Uterus (tissue), 2 donors: ENCODE data around the gene UBR1.

Source experiments
- CTCF ChIP-seq, 4 experiments: fragments of 200-600 bp in 2 of 4; fragments of 450-650 bp in 2 of 4; sonication (generic) in 2 of 4; IDR thresholded peaks; one replicate each; pipeline ENCODE4 v1.5.1; 2016 to 2019; ENCODE audit warnings: antibody characterized with exemption in 4 of 4, mild to moderate bottlenecking in 2 of 4, moderate library complexity in 1 of 4
- POLR2A ChIP-seq, 2 donors: fragments of 450-650 bp; IDR thresholded peaks; one replicate each; pipeline ENCODE4 v1.6.1; 2016; ENCODE audit warnings: antibody characterized with exemption in 2 of 2, mild to moderate bottlenecking in 1 of 2, moderate library complexity in 1 of 2

GRCh38 chr15:43085921-43086320 lies 19.9 kb downstream of the UBR1 start:
- TF ChIP-seq CTCF (IDR thresholded peaks at IDR 0.05) (no peak), POLR2A (IDR thresholded peaks at IDR 0.05) (no peak)
